Measurements from ENCODE around the gene HIPK4. TPM values are rescaled to one million over a fixed set of nuclear protein-coding genes. Genes with fewer than 3 reads are reported as not detected.

Gene HIPK4
- total RNA-seq, 1 experiment from 2014 or later: not detected

DNA sequence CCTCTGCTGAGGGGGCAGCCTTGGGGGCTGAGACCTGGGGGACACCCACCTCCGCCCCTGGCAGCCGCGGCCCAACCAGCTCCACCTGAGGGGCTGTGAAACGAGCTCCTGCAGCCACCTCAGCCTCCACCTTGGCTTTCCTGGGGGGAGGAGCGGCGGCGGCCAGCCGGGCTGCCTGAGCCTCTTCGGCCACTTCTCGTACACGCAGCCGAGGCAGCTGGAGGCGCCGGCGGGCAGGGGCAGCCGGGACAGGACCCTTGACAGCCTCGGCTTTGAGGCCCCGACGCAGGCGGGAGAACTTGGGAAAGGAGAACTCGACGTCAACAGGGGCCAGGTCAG lies 7.6 kb upstream of the HIPK4 start:
- DNase-seq: no peak
- Histone ChIP-seq H3K4me3 (ENCODE audit: low read depth, low read length) (no peak overlapping the region), H3K9me3 (no peaks in the 10 kb centered on the region), H3K27me3 (replicated peaks; ENCODE audit: control insufficient read depth, insufficient read depth, low read length) (no peaks in the 10 kb centered on the region), H3K36me3 (ENCODE audit: control insufficient read depth, insufficient read depth, low read length) (no peaks in the 10 kb centered on the region), H3K4me1 (peaks cover 13% of the 10 kb centered on the region)
- H3K27me3 Mint-ChIP-seq (ENCODE audit: insufficient read depth, unreplicated experiment): no peaks in the 10 kb centered on the region
- H3K4me1 Mint-ChIP-seq (ENCODE audit: low read depth, unreplicated experiment): peaks cover 14% of the 10 kb centered on the region
- TF ChIP-seq, protein P1, sequence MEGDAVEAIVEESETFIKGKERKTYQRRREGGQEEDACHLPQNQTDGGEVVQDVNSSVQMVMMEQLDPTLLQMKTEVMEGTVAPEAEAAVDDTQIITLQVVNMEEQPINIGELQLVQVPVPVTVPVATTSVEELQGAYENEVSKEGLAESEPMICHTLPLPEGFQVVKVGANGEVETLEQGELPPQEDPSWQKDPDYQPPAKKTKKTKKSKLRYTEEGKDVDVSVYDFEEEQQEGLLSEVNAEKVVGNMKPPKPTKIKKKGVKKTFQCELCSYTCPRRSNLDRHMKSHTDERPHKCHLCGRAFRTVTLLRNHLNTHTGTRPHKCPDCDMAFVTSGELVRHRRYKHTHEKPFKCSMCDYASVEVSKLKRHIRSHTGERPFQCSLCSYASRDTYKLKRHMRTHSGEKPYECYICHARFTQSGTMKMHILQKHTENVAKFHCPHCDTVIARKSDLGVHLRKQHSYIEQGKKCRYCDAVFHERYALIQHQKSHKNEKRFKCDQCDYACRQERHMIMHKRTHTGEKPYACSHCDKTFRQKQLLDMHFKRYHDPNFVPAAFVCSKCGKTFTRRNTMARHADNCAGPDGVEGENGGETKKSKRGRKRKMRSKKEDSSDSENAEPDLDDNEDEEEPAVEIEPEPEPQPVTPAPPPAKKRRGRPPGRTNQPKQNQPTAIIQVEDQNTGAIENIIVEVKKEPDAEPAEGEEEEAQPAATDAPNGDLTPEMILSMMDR (IDR thresholded peaks at IDR 0.05; ENCODE audit: insufficient read depth in 1 of 2, low read depth in 1 of 2, low read length in 1 of 2, severe bottlenecking in 1 of 2, unreplicated experiment in 1 of 2): no peak
- no peak overlapping the region for H3K4me3 Mint-ChIP-seq (ENCODE audit: unreplicated experiment)
- BruUV-seq (replicated peaks): no TSS peak
- intact Hi-C loops (cut with micrococcal nuclease; ENCODE audit: unreplicated experiment): no loop called here
- no peak overlapping the region for H3K27ac Mint-ChIP-seq (ENCODE audit: unreplicated experiment)
- H3K36me3 Mint-ChIP-seq (ENCODE audit: insufficient read depth, unreplicated experiment): no peaks in the 10 kb centered on the region
- H3K9me3 Mint-ChIP-seq (ENCODE audit: unreplicated experiment): no peaks in the 10 kb centered on the region
- ChIA-PET POLR2A (no interaction called here), CTCF (no interaction called here)

DNA sequence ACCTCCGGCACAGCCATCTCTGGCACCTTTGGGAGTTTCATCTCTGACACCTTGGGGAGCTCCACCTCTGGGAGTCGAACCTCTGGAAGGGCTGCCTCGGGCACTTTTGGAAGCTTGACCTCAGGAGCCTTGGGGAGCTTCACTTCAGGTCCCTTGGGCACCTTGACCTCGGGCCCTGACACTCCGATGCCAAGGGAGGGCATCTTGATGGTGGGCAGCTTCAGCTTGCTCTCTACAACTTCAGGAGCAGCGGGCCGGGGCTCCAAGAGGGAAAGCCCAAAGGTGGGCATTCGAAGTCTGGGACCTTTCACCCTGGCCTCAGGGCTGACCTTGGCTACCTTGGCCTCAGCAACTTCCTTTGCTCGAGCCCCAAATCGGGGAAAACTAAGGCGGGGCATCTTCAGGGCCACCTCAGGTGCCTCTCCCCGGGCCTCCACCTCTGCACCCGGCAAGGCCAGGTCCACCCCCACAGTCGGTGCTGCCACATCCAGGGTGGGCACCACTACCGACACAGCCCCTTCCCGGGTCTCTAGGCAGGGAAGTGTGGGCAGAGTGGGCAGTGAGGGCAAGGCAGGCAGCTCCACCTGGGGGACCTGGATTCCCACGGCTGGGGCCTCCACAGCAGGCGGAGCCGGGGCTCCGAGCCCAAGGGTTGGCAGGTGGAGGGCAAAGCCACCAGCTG lies 7.0 kb upstream of the HIPK4 start:
- H3K27me3 ChIP-seq (replicated peaks; ENCODE audit: control insufficient read depth, insufficient read depth, low read length): no peaks in the 10 kb centered on the region
- ChIA-PET POLR2A (no interaction called here), CTCF (interaction anchor here (0.7 to 1.6 kb wide), 2 partner anchors 11 to 24 kb away, joined by 3 to 4 read pairs; no protein-coding TSS in a partner anchor)
- H3K9me3 Mint-ChIP-seq (ENCODE audit: unreplicated experiment): no peaks in the 10 kb centered on the region
- H3K4me3 ChIP-seq (ENCODE audit: low read depth, low read length): no peak overlapping the region
- no peaks in the 10 kb centered on the region for H3K36me3 ChIP-seq (ENCODE audit: control insufficient read depth, insufficient read depth, low read length)
- peaks cover 19% of the 10 kb centered on the region for H3K4me1 Mint-ChIP-seq (ENCODE audit: low read depth, unreplicated experiment)
- no peak overlapping the region for H3K27ac Mint-ChIP-seq (ENCODE audit: unreplicated experiment)
- H3K27me3 Mint-ChIP-seq (ENCODE audit: insufficient read depth, unreplicated experiment): no peaks in the 10 kb centered on the region
- H3K9me3 ChIP-seq: no peaks in the 10 kb centered on the region
- intact Hi-C loops (cut with micrococcal nuclease; ENCODE audit: unreplicated experiment): no loop called here
- peaks cover 15% of the 10 kb centered on the region for H3K4me1 ChIP-seq
- no TSS peak for BruUV-seq (replicated peaks)
- TF ChIP-seq, protein P1 (IDR thresholded peaks at IDR 0.05; ENCODE audit: insufficient read depth in 1 of 2, low read depth in 1 of 2, low read length in 1 of 2, severe bottlenecking in 1 of 2, unreplicated experiment in 1 of 2): no peak
- no peaks in the 10 kb centered on the region for H3K36me3 Mint-ChIP-seq (ENCODE audit: insufficient read depth, unreplicated experiment)
- no peak overlapping the region for H3K4me3 Mint-ChIP-seq (ENCODE audit: unreplicated experiment)
- no peak for DNase-seq

DNA sequence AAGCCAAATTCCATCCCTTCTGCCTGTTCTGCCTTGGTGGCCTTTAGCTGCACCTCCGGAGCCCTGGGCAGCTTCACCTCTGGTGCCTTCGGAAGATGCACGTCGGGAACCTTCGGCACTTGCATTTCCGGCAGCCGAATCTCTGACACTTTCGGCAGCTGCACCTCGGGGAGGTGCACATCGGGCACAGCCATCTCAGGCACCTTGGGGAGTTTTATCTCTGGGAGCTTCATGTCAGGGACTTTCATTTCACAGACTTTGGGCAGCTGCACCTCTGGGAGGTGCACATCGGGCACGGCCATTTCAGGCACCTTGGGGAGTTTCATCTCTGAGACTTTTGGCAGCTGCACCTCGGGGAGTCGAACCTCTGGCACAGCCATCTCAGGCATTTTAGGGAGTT lies 6.0 kb upstream of the HIPK4 start:
- TF ChIP-seq, protein P1 (IDR thresholded peaks at IDR 0.05; ENCODE audit: insufficient read depth in 1 of 2, low read depth in 1 of 2, low read length in 1 of 2, severe bottlenecking in 1 of 2, unreplicated experiment in 1 of 2): no peak
- BruUV-seq (replicated peaks): no TSS peak
- Mint-ChIP-seq H3K9me3 (ENCODE audit: unreplicated experiment) (no peaks in the 10 kb centered on the region), H3K27ac (ENCODE audit: unreplicated experiment) (no peak overlapping the region), H3K27me3 (ENCODE audit: insufficient read depth, unreplicated experiment) (no peaks in the 10 kb centered on the region), H3K36me3 (ENCODE audit: insufficient read depth, unreplicated experiment) (no peaks in the 10 kb centered on the region), H3K4me1 (ENCODE audit: low read depth, unreplicated experiment) (peaks cover 19% of the 10 kb centered on the region), H3K4me3 (ENCODE audit: unreplicated experiment) (no peak overlapping the region)
- ChIA-PET CTCF (interaction anchor here (1.6 kb wide), 1 partner anchor 25 kb away, joined by 4 read pairs; no protein-coding TSS in a partner anchor), POLR2A (no interaction called here)
- intact Hi-C loops (cut with micrococcal nuclease; ENCODE audit: unreplicated experiment): no loop called here
- Histone ChIP-seq H3K27me3 (replicated peaks; ENCODE audit: control insufficient read depth, insufficient read depth, low read length) (no peaks in the 10 kb centered on the region), H3K9me3 (no peaks in the 10 kb centered on the region), H3K36me3 (ENCODE audit: control insufficient read depth, insufficient read depth, low read length) (no peaks in the 10 kb centered on the region), H3K4me1 (peaks cover 15% of the 10 kb centered on the region), H3K4me3 (ENCODE audit: low read depth, low read length) (no peak overlapping the region)
- no peak for DNase-seq
